Hepatocyte (in vitro differentiated cells): ENCODE results near the gene CILP2.

ENCODE experiments used
- EZH2 ChIP-seq: fragments of 200-600 bp; sonication (generic); IDR thresholded peaks from 2 replicates; pipeline ENCODE4 v1.6.1; 2016; ENCODE audit warnings: antibody characterized with exemption, mild to moderate bottlenecking, borderline replicate concordance
- EZH2phosphoT487 ChIP-seq: fragments of 200-600 bp; sonication (generic); IDR thresholded peaks from one replicate; pipeline ENCODE4 v1.6.1; 2018; ENCODE audit warnings: antibody characterized with exemption, mild to moderate bottlenecking, low read depth, moderate library complexity; ENCODE audit not compliant: unreplicated experiment, severe bottlenecking
- TF ChIP-seq, protein P1 (sequence below): fragments of 200-600 bp; sonication (generic); IDR thresholded peaks from 2 replicates; pipeline ENCODE4 v1.5.1; 2016; ENCODE audit warnings: antibody characterized with exemption, mild to moderate bottlenecking; ENCODE audit not compliant: poor library complexity

DNA sequence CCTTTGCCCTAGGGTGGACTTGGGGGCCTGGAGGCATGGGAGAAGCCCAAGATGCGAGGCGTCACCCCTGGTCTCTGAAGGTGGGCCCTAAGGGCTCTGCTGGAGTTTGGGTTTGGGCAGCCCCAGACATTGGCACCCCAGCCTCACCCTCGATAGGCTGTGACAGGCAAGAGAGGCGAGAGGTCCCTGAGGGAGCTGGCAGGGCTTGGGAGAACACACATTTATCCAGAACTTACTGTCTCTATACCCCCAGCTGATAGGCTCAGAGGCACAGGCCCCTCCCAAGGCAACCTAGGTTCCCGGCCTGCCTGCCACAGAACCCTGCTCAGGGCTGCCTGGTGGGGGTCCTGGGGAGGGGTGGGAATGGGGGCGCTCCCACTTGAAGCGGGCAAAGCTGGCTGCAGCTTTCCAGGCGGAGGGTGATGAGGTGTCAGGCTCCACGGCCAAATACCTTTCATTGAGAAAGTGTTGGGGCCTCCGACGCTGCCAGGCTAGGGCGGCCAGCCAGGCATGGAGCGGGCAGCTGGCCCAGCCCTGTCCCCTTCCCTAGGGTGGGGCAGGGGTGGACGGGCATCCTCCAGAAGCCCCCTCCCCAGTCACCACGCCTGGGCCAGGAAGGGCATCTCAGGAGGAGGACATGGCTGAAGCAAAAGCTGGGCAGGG, 9.7 kb downstream of the CILP2 start:
- TF ChIP-seq, protein P1, sequence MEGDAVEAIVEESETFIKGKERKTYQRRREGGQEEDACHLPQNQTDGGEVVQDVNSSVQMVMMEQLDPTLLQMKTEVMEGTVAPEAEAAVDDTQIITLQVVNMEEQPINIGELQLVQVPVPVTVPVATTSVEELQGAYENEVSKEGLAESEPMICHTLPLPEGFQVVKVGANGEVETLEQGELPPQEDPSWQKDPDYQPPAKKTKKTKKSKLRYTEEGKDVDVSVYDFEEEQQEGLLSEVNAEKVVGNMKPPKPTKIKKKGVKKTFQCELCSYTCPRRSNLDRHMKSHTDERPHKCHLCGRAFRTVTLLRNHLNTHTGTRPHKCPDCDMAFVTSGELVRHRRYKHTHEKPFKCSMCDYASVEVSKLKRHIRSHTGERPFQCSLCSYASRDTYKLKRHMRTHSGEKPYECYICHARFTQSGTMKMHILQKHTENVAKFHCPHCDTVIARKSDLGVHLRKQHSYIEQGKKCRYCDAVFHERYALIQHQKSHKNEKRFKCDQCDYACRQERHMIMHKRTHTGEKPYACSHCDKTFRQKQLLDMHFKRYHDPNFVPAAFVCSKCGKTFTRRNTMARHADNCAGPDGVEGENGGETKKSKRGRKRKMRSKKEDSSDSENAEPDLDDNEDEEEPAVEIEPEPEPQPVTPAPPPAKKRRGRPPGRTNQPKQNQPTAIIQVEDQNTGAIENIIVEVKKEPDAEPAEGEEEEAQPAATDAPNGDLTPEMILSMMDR = no peak
- TF ChIP-seq EZH2 = no peak
- TF ChIP-seq EZH2phosphoT487 = no peak
